H1 (cell line): ENCODE data around the gene ATP5MC3. TPM values are rescaled to one million over a fixed set of nuclear protein-coding genes. Genes with fewer than 3 reads are reported as not detected.

ENCODE experiments used
- CTCF ChIA-PET: fragments of 300-600 bp; sonication (Branson Sonifier 250); formaldehyde crosslinking; loops from one replicate; lab custom pipeline; 2021; ENCODE audit not compliant: partially characterized antibody; lab: Charles Lee
- POLR2A ChIA-PET: fragments of 300-600 bp; sonication (Branson Sonifier 250); formaldehyde crosslinking; loops from one replicate; lab custom pipeline; 2021; ENCODE audit warnings: inconsistent platforms; ENCODE audit not compliant: partially characterized antibody; lab: Charles Lee
- DNase-seq, 2 experiments: peaks; one replicate each; pipeline versions ENCODE4 v3.0.0 to v3.0.0-alpha.2; 2010 to 2022; ENCODE audit warnings: low spot score in 2 of 2, low read depth in 1 of 2, mixed read lengths in 1 of 2
- FAIRE-seq: peaks from 2 replicates; lab custom pipeline; 2011; peaks lifted over from hg19 to GRCh38; lab: Jason Lieb, UNC
- H2AFZ ChIP-seq: 2 replicates; pipeline ENCODE4 v1.8.1; 2012; ENCODE audit warnings: low read length, inconsistent platforms
- H2AK5ac ChIP-seq: 2 replicates; pipeline ENCODE4 v1.6.1; 2013; ENCODE audit warnings: low read depth, low read length
- H2BK120ac ChIP-seq: replicated peaks from 2 replicates; pipeline ENCODE3; 2013; ENCODE audit warnings: low read depth, low read length, inconsistent platforms
- H2BK12ac ChIP-seq: 2 replicates; pipeline ENCODE4 v1.6.1; 2013; ENCODE audit warnings: low read depth, low read length
- H2BK15ac ChIP-seq: 2 replicates; pipeline ENCODE4 v1.6.1; 2013; ENCODE audit warnings: low read length
- H2BK20ac ChIP-seq: 2 replicates; pipeline ENCODE4 v1.6.1; 2013; ENCODE audit warnings: low read length
- H2BK5ac ChIP-seq: 2 replicates; pipeline ENCODE4 v1.6.1; 2013; ENCODE audit warnings: low read depth, low read length
- H3K14ac ChIP-seq: 2 replicates; pipeline ENCODE4 v1.6.1; 2013; ENCODE audit warnings: inconsistent platforms; ENCODE audit not compliant: insufficient read length
- H3K18ac ChIP-seq: 2 replicates; pipeline ENCODE4 v1.6.1; 2013; ENCODE audit warnings: low read length; ENCODE audit errors: extremely low read depth
- H3K23ac ChIP-seq: 2 replicates; pipeline ENCODE4 v1.6.1; 2013; ENCODE audit warnings: inconsistent platforms; ENCODE audit not compliant: insufficient read length
- H3K23me2 ChIP-seq: 2 replicates; pipeline ENCODE4 v1.6.1; 2013; ENCODE audit warnings: low read depth, low read length
- H3K27ac ChIP-seq: 2 replicates; pipeline ENCODE4 v1.6.1; 2011; ENCODE audit warnings: low read depth, low read length, inconsistent platforms
- H3K27me3 ChIP-seq, 4 experiments: replicated peaks in 1 of 4; 1 replicate in 1 of 4; 2 replicates in 3 of 4; pipeline versions ENCODE4 v1.6.1 to v1.8.1; 2011 to 2013; ENCODE audit warnings: low read length in 3 of 4, mild to moderate bottlenecking in 3 of 4, inconsistent platforms in 2 of 4, mixed read lengths in 2 of 4, moderate library complexity in 1 of 4; ENCODE audit not compliant: control insufficient read depth in 3 of 4, insufficient read depth in 3 of 4; ENCODE audit errors: extremely low read depth in 1 of 4
- H3K36me3 ChIP-seq, 4 experiments: 2 replicates each; pipeline versions ENCODE4 v1.6.1 to v1.8.1; 2011 to 2013; ENCODE audit warnings: mild to moderate bottlenecking in 4 of 4, low read length in 3 of 4, moderate library complexity in 2 of 4, control low read depth in 1 of 4, inconsistent platforms in 1 of 4; ENCODE audit not compliant: insufficient read depth in 4 of 4, control insufficient read depth in 2 of 4
- H3K4ac ChIP-seq: replicated peaks from 2 replicates; pipeline ENCODE3; 2013; ENCODE audit warnings: low read length, low read depth, mixed read lengths, inconsistent platforms; ENCODE audit not compliant: insufficient read length
- H3K4me1 ChIP-seq, 4 experiments: replicated peaks in 1 of 4; 1 replicate in 1 of 4; 2 replicates in 3 of 4; pipeline versions ENCODE4 v1.6.1 to v1.8.1; 2011 to 2013; ENCODE audit warnings: low read length in 3 of 4, inconsistent platforms in 2 of 4, mixed read lengths in 1 of 4; ENCODE audit not compliant: insufficient read depth in 4 of 4, control insufficient read depth in 3 of 4
- H3K4me2 ChIP-seq, 2 experiments: 2 replicates each; pipeline versions ENCODE4 v1.6.1 to v1.8.1; 2011 to 2013; ENCODE audit warnings: low read depth in 2 of 2, low read length in 2 of 2, control low read depth in 1 of 2, inconsistent platforms in 1 of 2, mild to moderate bottlenecking in 1 of 2; ENCODE audit not compliant: insufficient read depth in 1 of 2
- H3K4me3 ChIP-seq, 4 experiments: fragments of 200-600, 300-600 bp in 1 of 4; sonication (generic), shearing (Covaris generic), sonication (Bioruptor Twin) in 1 of 4; 2 replicates each; pipeline versions ENCODE4 v1.5.1 to v1.8.1; 2011 to 2016; ENCODE audit warnings: low read length in 4 of 4, low read depth in 3 of 4, control low read depth in 2 of 4, inconsistent platforms in 2 of 4, mild to moderate bottlenecking in 2 of 4, mixed read lengths in 1 of 4, moderate library complexity in 1 of 4; ENCODE audit not compliant: insufficient read depth in 2 of 4; ENCODE audit errors: extremely low read depth in 1 of 4
- H3K56ac ChIP-seq: replicated peaks from 2 replicates; pipeline ENCODE3; 2013; ENCODE audit warnings: low read depth, mild to moderate bottlenecking, mixed read lengths, low read length, inconsistent platforms; ENCODE audit not compliant: insufficient read length
- H3K79me1 ChIP-seq: 2 replicates; pipeline ENCODE4 v1.6.1; 2013; ENCODE audit warnings: low read depth, low read length, control low read depth
- H3K79me2 ChIP-seq, 2 experiments: 2 replicates each; pipeline versions ENCODE4 v1.6.1 to v1.8.1; 2012 to 2013; ENCODE audit warnings: low read length in 2 of 2, mild to moderate bottlenecking in 2 of 2, inconsistent platforms in 1 of 2; ENCODE audit not compliant: insufficient read depth in 2 of 2, control insufficient read depth in 1 of 2
- H3K9ac ChIP-seq, 4 experiments: replicated peaks in 1 of 4; 1 replicate in 1 of 4; 2 replicates in 3 of 4; pipeline versions ENCODE4 v1.6.1 to v1.8.1; 2011 to 2013; ENCODE audit warnings: low read depth in 3 of 4, low read length in 3 of 4, control low read depth in 2 of 4, mild to moderate bottlenecking in 2 of 4, moderate library complexity in 2 of 4, inconsistent platforms in 1 of 4; ENCODE audit errors: extremely low read depth in 1 of 4
- H3K9me3 ChIP-seq, 2 experiments: 2 replicates each; pipeline versions ENCODE4 v1.6.1 to v1.8.1; 2012 to 2013; ENCODE audit warnings: mild to moderate bottlenecking in 2 of 2, moderate library complexity in 2 of 2, control low read depth in 1 of 2, inconsistent platforms in 1 of 2, low read depth in 1 of 2, low read length in 1 of 2, mixed read lengths in 1 of 2; ENCODE audit not compliant: insufficient read depth in 2 of 2
- H4K20me1 ChIP-seq, 2 experiments: replicated peaks in 1 of 2; 2 replicates each; pipeline versions ENCODE3 to v1.8.1; 2011 to 2013; ENCODE audit warnings: inconsistent platforms in 2 of 2, low read length in 2 of 2, mild to moderate bottlenecking in 1 of 2; ENCODE audit not compliant: insufficient read depth in 2 of 2, control insufficient read depth in 1 of 2
- H4K5ac ChIP-seq: 2 replicates; pipeline ENCODE4 v1.6.1; 2013; ENCODE audit warnings: low read length, low read depth, mixed read lengths, inconsistent platforms; ENCODE audit not compliant: insufficient read length
- H4K8ac ChIP-seq: 2 replicates; pipeline ENCODE4 v1.8.0; 2013; ENCODE audit warnings: mild to moderate bottlenecking, moderate library complexity, low read length, inconsistent platforms; ENCODE audit not compliant: insufficient read depth; ENCODE audit errors: extremely low read depth
- H4K91ac ChIP-seq: replicated peaks from 2 replicates; pipeline ENCODE3; 2013; ENCODE audit warnings: low read length, mixed read lengths, inconsistent platforms; ENCODE audit not compliant: insufficient read length
- BCL11A ChIP-seq, 2 experiments: IDR thresholded peaks; one replicate each; pipeline ENCODE4 v1.6.1; 2011; ENCODE audit warnings: low read depth in 2 of 2, low read length in 2 of 2, mild to moderate bottlenecking in 2 of 2
- CBX5 ChIP-seq: fragments of 300-800, 300-1000 bp; sonication (generic); IDR thresholded peaks from 2 replicates; pipeline ENCODE4 v1.7.1; 2016; ENCODE audit warnings: antibody characterized with exemption, low read length, low read depth
- GABPA ChIP-seq: IDR thresholded peaks from 2 replicates; pipeline ENCODE4 v1.6.1; 2011; ENCODE audit warnings: mild to moderate bottlenecking, low read length, moderate library complexity, borderline replicate concordance; ENCODE audit not compliant: insufficient read depth
- GTF2F1 ChIP-seq: IDR thresholded peaks from 2 replicates; pipeline ENCODE4 v1.6.1; 2012; ENCODE audit warnings: low read depth, low read length, improper control_type of control experiment, borderline replicate concordance
- HDAC2 ChIP-seq, 2 experiments: fragments of 300-600 bp in 1 of 2; sonication (generic) in 1 of 2; IDR thresholded peaks; 2 replicates each; pipeline ENCODE4 v1.6.1; 2011 to 2012; ENCODE audit warnings: low read depth in 2 of 2, low read length in 2 of 2, mild to moderate bottlenecking in 2 of 2, moderate library complexity in 2 of 2, borderline replicate concordance in 1 of 2, inconsistent platforms in 1 of 2
- KDM5A ChIP-seq: fragments of 200-600 bp; IDR thresholded peaks from 2 replicates; pipeline ENCODE4 v1.7.1; 2012; ENCODE audit warnings: mild to moderate bottlenecking, low read length, inconsistent platforms, mixed read lengths
- NRF1 ChIP-seq: IDR thresholded peaks from 2 replicates; pipeline ENCODE4 v1.6.1; 2011; ENCODE audit warnings: mild to moderate bottlenecking, low read depth, low read length, improper control_type of control experiment
- POLR2AphosphoS5 ChIP-seq: IDR thresholded peaks from 2 replicates; pipeline ENCODE4 v1.6.1; 2011; ENCODE audit warnings: low read depth, low read length
- TAF7 ChIP-seq: optimal IDR thresholded peaks from 2 replicates; pipeline ENCODE3; 2011; ENCODE audit warnings: low read depth, mild to moderate bottlenecking, inconsistent platforms, low read length, moderate library complexity, borderline replicate concordance
- TEAD4 ChIP-seq: IDR thresholded peaks from 2 replicates; pipeline ENCODE4 v1.6.1; 2012; ENCODE audit warnings: low read depth, low read length, inconsistent platforms, mixed read lengths
- polyA plus RNA-seq, 7 experiments: library from polyadenylated mRNA; depleted of rRNA in 3 of 7; stranded (reverse) in 5 of 7; unstranded in 2 of 7; fragments of >200 nt in 5 of 7; fragments of 200-250 nt in 2 of 7; gene quantifications; 1 replicate in 5 of 7; 2 replicates in 1 of 7; 4 replicates in 1 of 7; pipeline versions ENCODE4 v1.2.1 to v1.2.3, GENCODE V29; 2011 to 2013; ENCODE audit warnings: missing spikeins in 2 of 7, mixed read lengths in 2 of 7
- total RNA-seq: library from RNA; stranded (reverse); fragmentation: NEBNext Ultra II Directional; extraction: Animal tissue kit (Norgen Biotek cat#: 25700); gene quantifications from 2 replicates; pipeline ENCODE4 v1.2.1, GENCODE V29; 2021

Gene ATP5MC3
- total and polyA plus RNA-seq, 2 of the 8 experiments (the other 6 are each of a cell fraction or from before 2014, with no cell fraction given), result 320 to 856 TPM

GRCh38 chr2:175136334-175137215 is 44.9 kb downstream of the ATP5MC3 start:
- peak overlapping the region in 1 of 4 experiments; percentile 3; a peak in 1 of 8 replicates for H3K4me3 ChIP-seq
- H4K91ac ChIP-seq, result no peak overlapping the region
- CTCF ChIA-PET, result interaction anchor here (0.6 to 1.7 kb wide), 13 partner anchors 13 to 961 kb away, joined by 3 to 5 read pairs (median 3); no protein-coding TSS in a partner anchor
- H2AK5ac ChIP-seq, result no peak overlapping the region
- H3K4me2 ChIP-seq, result no peak overlapping the region
- no peak overlapping the region for H3K18ac ChIP-seq
- no peak overlapping the region for H2BK120ac ChIP-seq
- no peak overlapping the region for H3K4ac ChIP-seq
- H2BK12ac ChIP-seq, result no peak overlapping the region
- peaks cover 0 to 26% (median 0%) of the 10 kb centered on the region in 4 experiments; a peak in 2 of 8 replicates for H3K36me3 ChIP-seq
- no peaks in the 10 kb centered on the region for H4K20me1 ChIP-seq
- H3K23ac ChIP-seq, result no peak overlapping the region
- FAIRE-seq, result no peak
- H2BK20ac ChIP-seq, result no peak overlapping the region
- H3K56ac ChIP-seq, result no peak overlapping the region
- H3K14ac ChIP-seq, result no peak overlapping the region
- no peak overlapping the region for H3K9ac ChIP-seq
- peaks cover 0 to 49% of the 10 kb centered on the region in 2 experiments; a peak in 2 of 4 replicates for H3K79me2 ChIP-seq
- H3K4me1 ChIP-seq, result no peaks in the 10 kb centered on the region; a peak in 1 of 7 replicates
- no peaks in the 10 kb centered on the region for H3K23me2 ChIP-seq
- H4K8ac ChIP-seq, result no peak overlapping the region
- POLR2A ChIA-PET, result interaction anchor here (1.1 to 1.3 kb wide), 2 partner anchors 32 to 39 kb away, joined by 3 read pairs; no protein-coding TSS in a partner anchor
- H2BK15ac ChIP-seq, result no peak overlapping the region
- H2BK5ac ChIP-seq, result no peak overlapping the region
- no peaks in the 10 kb centered on the region for H3K9me3 ChIP-seq
- no peak overlapping the region for H2AFZ ChIP-seq
- H3K79me1 ChIP-seq, result no peaks in the 10 kb centered on the region
- no peaks in the 10 kb centered on the region for H3K27me3 ChIP-seq
- no peak overlapping the region for H3K27ac ChIP-seq
- H4K5ac ChIP-seq, result no peak overlapping the region
- DNase-seq, result no peak
- TF ChIP-seq NRF1 (no peak), GABPA (no peak), KDM5A (no peak), HDAC2 (IDR thresholded peaks at IDR 0.05; ENCODE audit: borderline replicate concordance in 1 of 2, low read depth in 2 of 2, low read length in 2 of 2) (no peak), TAF7 (no peak), POLR2AphosphoS5 (no peak), BCL11A (IDR thresholded peaks at IDR 0.05; ENCODE audit: low read depth in 2 of 2, low read length in 2 of 2) (no peak), TEAD4 (no peak), GTF2F1 (no peak), CBX5 (no peak)
